Right cardiac atrium (tissue), 5 donors: Measurements from ENCODE around the gene SLC25A26. TPM values are rescaled to one million over a fixed set of nuclear protein-coding genes. Genes with fewer than 3 reads are reported as not detected.
"Not testable (repeated sequence)": the region's sequence is repeated elsewhere in the genome, so short reads cannot be mapped to it uniquely, and the experiment has no call there.

Experiments used
- ATAC-seq, 2 donors: fragments of 200-7000 bp; cut with Tn5 transposase; one replicate each; pipeline versions ENCODE4 v1.8.0 to v1.9.1; 2020; ENCODE audit warnings: moderate library complexity in 2 of 2, mild to moderate bottlenecking in 1 of 2
- DNase-seq, 3 donors: peaks; one replicate each; pipeline ENCODE4 v3.0.0-alpha.2; 2020
- H3K27ac ChIP-seq: one replicate; pipeline ENCODE4 v1.5.1; 2013; ENCODE audit warnings: mild to moderate bottlenecking, low read length, control low read depth, moderate library complexity
- H3K27me3 ChIP-seq: one replicate; pipeline ENCODE4 v1.6.1; 2013; ENCODE audit not compliant: control insufficient read depth, insufficient read depth
- H3K4me1 ChIP-seq: one replicate; pipeline ENCODE4 v1.6.1; 2013; ENCODE audit warnings: low read length; ENCODE audit not compliant: control insufficient read depth, insufficient read depth
- H3K4me3 ChIP-seq: one replicate; pipeline ENCODE4 v1.5.1; 2013; ENCODE audit warnings: low read length, control low read depth
- H3K9me3 ChIP-seq: one replicate; pipeline ENCODE4 v1.6.1; 2013; ENCODE audit warnings: low read length; ENCODE audit not compliant: control insufficient read depth
- WGBS: extraction: QIAGEN DNeasy Blood & Tissue Kit; methylation state at CpG from one replicate; pipeline ENCODE4 v1.1.7; 2013; 5-methylcytosine and 5-hydroxymethylcytosine counted together
- intact Hi-C, 4 donors: fragments of 100-400 bp; cut with DNase I; formaldehyde crosslinking; loops; one replicate each; pipeline versions ENCODE4 v1.11.0 to v1.14.0; 2022 to 2023
- polyA plus RNA-seq: library from polyadenylated mRNA; stranded (reverse); fragments of 200-250 nt; gene quantifications from one replicate; pipeline ENCODE4 v1.2.3, GENCODE V29; 2013
- total RNA-seq, 4 donors: library from RNA; stranded (reverse); fragmentation: NEBNext Ultra II Directional; extraction: Animal tissue kit (Norgen Biotek cat#: 25700); gene quantifications; one replicate each; pipeline ENCODE4 v1.2.1, GENCODE V29; 2021
- donor health status: healthy with polysubstance abuse.
- donor health status: DM: no; HTN: yes; CAD: no.
- donor health status: DM: no; HTN: no; CAD: no.
- donor health status: DM: no; HTN: yes; CAD: no; lungs with severe emphysema.
- donor health status: DM: yes; HTN: yes; CAD: no.

The SLC25A26 gene
- total and polyA plus RNA-seq, 5 donors = 23.9 to 39.4 (median 28.4) TPM

GRCh38 chr3:66421893-66422292 is 201.1 kb downstream of the SLC25A26 start:
- H3K9me3 ChIP-seq, H3K27ac ChIP-seq, ATAC-seq, H3K27me3 ChIP-seq, intact Hi-C loops, DNase-seq, H3K4me3 ChIP-seq: not testable (repeated sequence)
- 97% methylated on average over 3 of the region's 3 CpGs for WGBS
- peaks cover 11% of the 10 kb centered on the region for H3K4me1 ChIP-seq

GRCh38 chr3:66423791-66424190 is 203.0 kb downstream of the SLC25A26 start:
- intact Hi-C loops = no loop called here
- Histone ChIP-seq H3K4me3 (no peak overlapping the region), H3K27me3 (no peaks in the 10 kb centered on the region), H3K4me1 (peaks cover 10% of the 10 kb centered on the region), H3K27ac (no peak overlapping the region), H3K9me3 (no peaks in the 10 kb centered on the region)
- DNase-seq = no peak
- WGBS = 27% methylated on average over 3 of the region's 3 CpGs
- ATAC-seq = no peak

- peak overlapping the region; percentile 75 for H3K27ac ChIP-seq
- intact Hi-C loops = no loop called here
Observed at GRCh38 chr3:66425032-66425431, 204.2 kb downstream of the SLC25A26 start.

GRCh38 chr3:66425576-66426114 is 204.8 kb downstream of the SLC25A26 start:
- peak in 1 of 2 donors; percentile 29 for ATAC-seq
- 78% methylated on average over 7 of the region's 7 CpGs for WGBS
- intact Hi-C loops = no loop called here
- H3K4me3 ChIP-seq = no peak overlapping the region
- no peaks in the 10 kb centered on the region for H3K9me3 ChIP-seq
- DNase-seq = no peak
- no peaks in the 10 kb centered on the region for H3K27me3 ChIP-seq
- H3K4me1 ChIP-seq = peaks cover 13% of the 10 kb centered on the region
- no peak overlapping the region for H3K27ac ChIP-seq

More at GRCh38 chr3:66425032-66425431, 204.2 kb downstream of the SLC25A26 start:
- Histone ChIP-seq H3K27me3 (no peaks in the 10 kb centered on the region), H3K9me3 (no peaks in the 10 kb centered on the region), H3K4me3 (no peak overlapping the region), H3K4me1 (peaks cover 13% of the 10 kb centered on the region)
- peak; percentile 45 to 80 (median 79) for DNase-seq
- 41% methylated on average over 5 of the region's 5 CpGs for WGBS
- peak; percentile 56 to 69 for ATAC-seq

- no peak overlapping the region for H3K27ac ChIP-seq
Observed at GRCh38 chr3:66426135-66426534, 205.3 kb downstream of the SLC25A26 start.

GRCh38 chr3:66427352-66427751 is 206.6 kb downstream of the SLC25A26 start:
- Histone ChIP-seq H3K27ac (no peak overlapping the region), H3K27me3 (no peaks in the 10 kb centered on the region), H3K4me1 (peaks cover 16% of the 10 kb centered on the region), H3K4me3 (no peak overlapping the region), H3K9me3 (no peaks in the 10 kb centered on the region)
- intact Hi-C loops = no loop called here
- ATAC-seq (no peak), DNase-seq (no peak)
- WGBS = 97% methylated on average over 3 of the region's 3 CpGs

More at GRCh38 chr3:66426135-66426534, 205.3 kb downstream of the SLC25A26 start:
- DNase-seq (no peak), ATAC-seq (no peak)
- WGBS = 77% methylated on average over 1 of the region's 1 CpG
- Histone ChIP-seq H3K27me3 (no peaks in the 10 kb centered on the region), H3K4me1 (peaks cover 13% of the 10 kb centered on the region), H3K9me3 (no peaks in the 10 kb centered on the region), H3K4me3 (no peak overlapping the region)
- intact Hi-C loops = no loop called here

GRCh38 chr3:66427951-66428474 is 207.2 kb downstream of the SLC25A26 start:
- no peaks in the 10 kb centered on the region for H3K27me3 ChIP-seq
- peaks cover 22% of the 10 kb centered on the region for H3K4me1 ChIP-seq
- no peak overlapping the region for H3K4me3 ChIP-seq
- H3K9me3 ChIP-seq = no peaks in the 10 kb centered on the region
- DNase-seq = no peak
- 85% methylated on average over 5 of the region's 5 CpGs for WGBS
- intact Hi-C loops = no loop called here
- ATAC-seq = no peak
- H3K27ac ChIP-seq = no peak overlapping the region

Other genes starting within 250 kb of the SLC25A26 start
- 10 to 100 TPM; 32.7 to 38.3 (median 34.4) TPM for gene MAGI1, start 182.1 kb upstream of the SLC25A26 start, total RNA-seq
- gene MAGI1, start 182.1 kb upstream of the SLC25A26 start, polyA plus RNA-seq = 15.8 TPM